Measurements from ENCODE around the gene CT45A9. TPM values are rescaled to one million over a fixed set of nuclear protein-coding genes. Genes with fewer than 3 reads are reported as not detected.

The CT45A9 gene
- total RNA-seq, 4 donors from 2014 or later = not detected

Other genes starting within 250 kb of the CT45A9 start
- not detected for gene CT45A1, start 158.2 kb downstream of the CT45A9 start, total RNA-seq
- not detected for gene CT45A3, start 103.6 kb downstream of the CT45A9 start, total RNA-seq
- not detected for gene CT45A5, start 86.3 kb downstream of the CT45A9 start, total RNA-seq
- not detected for gene CT45A6, start 69.0 kb downstream of the CT45A9 start, total RNA-seq
- gene CT45A2, start 51.8 kb downstream of the CT45A9 start, total RNA-seq = not detected
- gene CT45A7, start 34.5 kb downstream of the CT45A9 start, total RNA-seq = not detected
- not detected for gene CT45A8, start 17.3 kb downstream of the CT45A9 start, total RNA-seq
- gene CT45A10, start 21.6 kb upstream of the CT45A9 start, total RNA-seq = not detected
- not detected for gene SAGE1, start 21.9 kb upstream of the CT45A9 start, total RNA-seq
- 10 to 100 TPM in 3 of 4 donors, 1 to 10 TPM in 1; 2.0 to 27.0 (median 15.7) TPM for gene MMGT1, start 102.2 kb upstream of the CT45A9 start, total RNA-seq
- 10 to 100 TPM; 13.5 to 26.3 (median 21.7) TPM for gene SLC9A6, start 113.6 kb upstream of the CT45A9 start, total RNA-seq